ENCODE measurements around the gene IRF8. TPM values are rescaled to one million over a fixed set of nuclear protein-coding genes. Genes with fewer than 3 reads are reported as not detected.

Gene IRF8
- total and polyA plus RNA-seq, 2 of the 13 experiments (the other 11 are each of a cell fraction or from before 2014, with no cell fraction given), result not detected

Small RNA genes within 50 kb of the gene (microRNA-seq; reads per million reads assigned to microRNA genes)
- gene MIR6774, result not detected

Small RNA genes within 50 kb of the gene (small RNA-seq; reads per million reads assigned to genes)
- 0 reads per million in 3 experiments for gene MIR6774 (ENCODE audit: insufficient read depth in 2 of 3, insufficient read length in 3 of 3, low read depth in 2 of 3, low replicate concordance in 1 of 3)

Other genes starting within 250 kb of the IRF8 start
- gene GINS2, start 210.2 kb upstream of the IRF8 start, total RNA-seq (2016; rRNA removed; fragmentation: Illumina TruSeq; extraction: Trizol), result 48.3 and 61.7 TPM in 2 replicates
- 7.7 and 10.6 TPM in 2 replicates for gene GINS2, start 210.2 kb upstream of the IRF8 start, polyA plus RNA-seq (2011; rRNA removed)
- gene C16orf74, start 148.1 kb upstream of the IRF8 start, total RNA-seq (2016; rRNA removed; fragmentation: Illumina TruSeq; extraction: Trizol), result 0.13 TPM in 1 of 2 replicates, not detected in the other
- 0.26 and 0.29 TPM in 2 replicates for gene C16orf74, start 148.1 kb upstream of the IRF8 start, polyA plus RNA-seq (2011; rRNA removed)
- gene EMC8, start 99.6 kb upstream of the IRF8 start, total RNA-seq (2016; rRNA removed; fragmentation: Illumina TruSeq; extraction: Trizol), result 47.6 and 55.0 TPM in 2 replicates
- gene EMC8, start 99.6 kb upstream of the IRF8 start, polyA plus RNA-seq (2011; rRNA removed), result 71.6 and 76.0 TPM in 2 replicates
- gene COX4I1, start 99.5 kb upstream of the IRF8 start, total RNA-seq (2016; rRNA removed; fragmentation: Illumina TruSeq; extraction: Trizol), result 631 and 658 TPM in 2 replicates
- 838 and 902 TPM in 2 replicates for gene COX4I1, start 99.5 kb upstream of the IRF8 start, polyA plus RNA-seq (2011; rRNA removed)

Data from HepG2 (cell line).